Coronary artery (tissue), 2 donors: ENCODE results near the gene SLC17A5.
"Not testable (repeated sequence)": the region's sequence is repeated elsewhere in the genome, so short reads cannot be mapped to it uniquely, and the experiment has no call there.

Experiments
- DNase-seq: peaks from one replicate; pipeline ENCODE4 v3.0.0-alpha.2; 2017; ENCODE audit warnings: low spot score
- H3K27ac ChIP-seq, 2 donors: fragments of 200-600 bp; sonication (generic); one replicate each; pipeline ENCODE4 v1.5.1; 2016 to 2019
- H3K4me3 ChIP-seq: fragments of 200-600 bp; sonication (generic); 2 replicates; pipeline ENCODE4 v1.5.1; 2016; ENCODE audit warnings: mild to moderate bottlenecking, moderate library complexity
- CTCF ChIP-seq: fragments of 200-600 bp; sonication (generic); IDR thresholded peaks from one replicate; pipeline ENCODE4 v1.5.1; 2019; ENCODE audit warnings: antibody characterized with exemption

The SLC17A5 gene

GRCh38 chr6:73569121-73569520 is 84.7 kb downstream of the SLC17A5 start:
- Histone ChIP-seq H3K27ac (no peak overlapping the region), H3K4me3 (no peak overlapping the region)
- no peak for TF ChIP-seq CTCF
- DNase-seq = no peak

DNA sequence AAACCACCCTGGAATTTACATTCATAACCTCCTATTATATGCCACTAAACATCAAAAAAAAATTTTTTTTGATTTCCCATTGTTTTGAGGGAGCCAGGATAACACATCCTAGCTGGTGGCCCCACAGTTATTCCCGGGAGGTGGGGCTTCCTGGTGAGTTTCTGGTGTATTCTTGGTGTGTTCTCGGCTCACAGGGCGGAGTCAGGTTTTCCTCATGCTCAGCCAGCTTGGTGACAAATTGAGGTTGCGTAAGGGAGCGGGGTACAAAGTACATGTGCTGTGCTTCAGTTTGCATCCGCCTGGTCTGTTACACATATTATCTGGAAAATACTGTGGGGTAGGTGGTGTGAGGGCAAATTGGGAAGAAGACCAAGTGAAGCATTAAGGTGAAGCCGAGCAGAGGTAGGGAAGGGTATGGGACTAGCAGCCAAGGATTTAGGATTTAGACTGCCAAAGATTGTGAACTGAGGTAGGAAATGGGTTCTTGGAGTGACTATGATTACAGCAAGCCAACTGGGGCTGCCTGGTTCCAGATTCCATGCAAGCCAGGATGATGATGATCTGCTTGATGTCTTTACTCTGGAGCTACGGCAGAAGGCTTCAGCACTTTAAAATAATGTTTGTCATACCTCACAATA is 86.7 kb downstream of the SLC17A5 start:
- no peak for DNase-seq
- TF ChIP-seq CTCF = no peak
- Histone ChIP-seq H3K27ac (peak overlapping the region in 1 of 2 donors; percentile 47), H3K4me3 (no peak overlapping the region)

DNA sequence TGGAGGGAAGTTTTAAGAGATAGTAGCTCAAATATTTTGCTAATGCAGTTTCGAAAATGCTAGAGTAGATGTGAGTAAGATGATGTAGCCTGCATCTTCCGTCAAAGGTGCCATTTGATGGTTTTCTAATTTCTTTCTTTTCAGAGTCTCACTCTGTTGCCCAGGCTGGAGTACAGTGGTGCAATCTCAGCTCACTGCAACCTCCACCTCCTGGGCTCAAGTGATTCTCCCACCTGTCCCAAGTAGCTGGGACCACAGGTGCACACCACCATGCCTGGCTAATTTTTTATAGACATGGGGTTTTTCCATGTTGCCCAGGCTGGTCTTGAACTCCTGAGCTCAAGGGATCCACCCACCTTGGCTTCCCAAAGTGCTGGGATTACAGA is 87.3 kb downstream of the SLC17A5 start:
- H3K27ac ChIP-seq, DNase-seq, H3K4me3 ChIP-seq: not testable (repeated sequence)

DNA sequence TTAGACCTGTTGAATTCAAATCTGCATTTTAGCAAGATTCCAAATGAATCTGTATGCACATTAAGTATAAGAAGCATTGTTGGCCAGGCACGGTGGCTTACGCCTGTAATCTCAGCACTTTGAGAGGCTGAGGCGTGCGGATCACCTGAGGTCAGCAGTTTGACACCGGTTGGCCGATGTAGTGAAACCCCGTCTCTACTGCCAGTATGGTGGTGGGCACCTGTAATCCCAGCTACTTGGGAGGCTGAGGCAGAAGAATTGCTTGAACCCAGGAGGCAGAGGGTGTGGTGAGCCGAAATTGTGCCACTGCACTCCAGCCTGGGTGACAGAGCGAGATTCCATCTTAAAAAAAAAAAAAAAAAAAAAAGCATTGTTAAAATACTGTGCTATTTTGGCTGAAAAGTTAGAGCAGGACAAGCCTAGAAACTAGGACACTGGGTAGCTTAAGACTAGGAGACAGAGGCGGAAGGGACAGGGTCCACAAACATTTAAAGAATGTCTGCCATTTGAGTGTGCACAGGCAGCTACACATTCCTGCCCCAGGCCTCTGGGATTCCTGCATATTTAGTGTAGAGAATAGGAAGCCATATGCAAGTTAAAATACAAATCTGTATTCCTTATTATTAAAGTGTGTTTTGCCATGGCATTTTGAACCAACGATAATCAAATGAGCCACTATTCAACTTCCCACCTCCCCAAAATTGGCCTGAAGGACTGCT is 87.9 kb downstream of the SLC17A5 start:
- H3K4me3 ChIP-seq = no peak overlapping the region
- DNase-seq = no peak
- no peak overlapping the region for H3K27ac ChIP-seq
- no peak for TF ChIP-seq CTCF

GRCh38 chr6:73564578-73565345 is 89.0 kb downstream of the SLC17A5 start:
- Histone ChIP-seq H3K27ac (no peak overlapping the region), H3K4me3 (no peak overlapping the region)
- DNase-seq = no peak
- TF ChIP-seq CTCF = no peak

DNA sequence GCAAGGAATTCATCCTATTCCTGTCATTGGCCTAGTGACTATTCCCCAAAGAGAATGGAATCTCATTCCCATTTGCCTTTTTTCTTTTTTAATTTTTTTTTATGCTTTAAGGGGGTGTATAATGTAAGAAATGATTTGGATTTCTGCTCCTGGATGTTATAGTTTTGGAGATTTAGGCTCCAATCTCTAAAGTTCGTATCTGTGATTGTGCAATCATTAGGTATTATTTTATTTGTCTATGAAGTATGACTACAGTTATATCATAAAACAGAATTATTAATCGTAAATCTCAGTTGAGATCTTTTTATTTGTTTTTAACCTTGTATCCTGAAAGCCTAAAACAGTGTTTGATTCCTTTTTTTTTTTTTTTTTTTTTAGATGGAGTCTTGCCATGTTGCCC is 91.2 kb downstream of the SLC17A5 start:
- no peak for TF ChIP-seq CTCF
- Histone ChIP-seq H3K4me3 (no peak overlapping the region), H3K27ac (no peak overlapping the region)
- no peak for DNase-seq

GRCh38 chr6:73560853-73561407 is 92.9 kb downstream of the SLC17A5 start:
- TF ChIP-seq CTCF = no peak
- H3K4me3 ChIP-seq = no peak overlapping the region
- no peak for DNase-seq
- no peak overlapping the region for H3K27ac ChIP-seq
